GM18870 (cell line): ENCODE data around the gene LNPEP.
A peak's percentile ranks its signal among the peaks of the same experiment; 100 is the strongest.

Experiments used
- ATAC-seq: cut with Tn5 transposase; IDR thresholded peaks from one replicate; pipeline ENCODE4 v1.9.1; 2021; ENCODE audit warnings: moderate library complexity; ENCODE audit not compliant: unreplicated experiment

Gene LNPEP

DNA sequence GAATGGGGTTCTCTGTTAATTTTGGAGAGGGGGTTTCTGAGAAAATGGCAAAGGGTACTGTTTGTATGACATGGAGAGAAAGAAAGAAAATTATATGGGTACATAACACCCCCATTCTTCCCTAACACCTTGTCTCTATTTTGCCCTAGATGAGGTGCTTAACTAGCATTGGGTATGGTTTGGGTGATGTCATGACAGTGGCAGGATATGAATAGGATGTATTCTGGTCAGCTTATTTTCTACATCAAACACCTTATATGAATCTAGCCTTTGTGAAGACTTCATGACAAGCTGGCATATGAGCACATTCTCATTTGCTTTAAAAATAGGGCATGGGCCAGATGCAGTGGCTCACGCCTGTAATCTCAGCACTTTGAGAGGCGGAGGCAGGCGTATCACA, 58.6 kb downstream of the LNPEP start:
- no peak for ATAC-seq

- no peak for ATAC-seq
Observed at GRCh38 chr5:96995419-96995818, 59.5 kb downstream of the LNPEP start.

DNA sequence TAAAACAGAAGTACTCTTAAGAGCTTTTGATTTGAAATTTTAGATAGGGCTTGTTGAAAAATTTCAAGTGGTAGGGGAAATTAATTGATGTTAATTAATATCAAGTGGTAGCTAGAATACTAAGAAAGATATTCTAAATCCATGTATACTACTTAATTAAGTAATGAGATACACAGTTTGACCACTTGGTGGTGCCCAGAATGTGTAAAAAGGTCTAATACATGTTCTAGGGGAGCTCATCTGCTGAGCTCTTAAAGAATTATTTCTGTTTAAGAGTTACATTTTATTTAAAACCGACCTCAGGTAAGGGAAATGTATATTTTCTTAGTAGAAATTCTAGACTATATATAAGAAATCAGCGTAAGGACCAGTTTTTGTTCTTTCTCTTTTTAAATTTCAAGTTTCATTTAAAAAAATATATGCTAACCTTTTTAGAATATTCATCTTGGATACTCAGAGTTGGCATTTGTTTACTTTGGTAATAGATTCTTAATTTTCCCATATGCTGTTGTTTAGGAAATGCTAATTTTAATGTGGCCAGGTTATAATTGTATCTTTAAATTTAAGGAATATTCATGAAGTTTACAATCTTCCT, 61.5 kb downstream of the LNPEP start:
- no peak for ATAC-seq

DNA sequence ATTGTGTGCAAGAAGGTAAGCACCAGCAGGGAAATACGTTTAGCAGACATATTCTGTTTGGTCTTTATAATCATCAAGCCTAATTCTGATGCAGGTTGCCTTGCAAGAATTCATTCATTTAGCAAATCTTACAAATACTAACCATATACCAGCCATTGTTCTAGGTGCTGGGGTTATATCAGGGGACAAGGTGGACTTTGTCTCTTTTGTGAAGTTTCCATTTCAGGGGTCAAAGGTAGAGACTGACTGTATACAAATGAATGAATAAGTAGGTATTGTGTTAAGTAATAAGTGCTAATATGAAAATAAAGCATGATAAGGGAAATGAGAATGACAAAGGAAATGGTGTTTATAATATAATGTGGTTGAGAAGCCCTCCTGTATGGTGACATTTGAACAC, 64.0 kb downstream of the LNPEP start:
- ATAC-seq = no peak

- ATAC-seq = no peak
Observed at GRCh38 chr5:97000391-97000790, 64.5 kb downstream of the LNPEP start.

GRCh38 chr5:97002983-97003382, 67.1 kb downstream of the LNPEP start:
- ATAC-seq = no peak

DNA sequence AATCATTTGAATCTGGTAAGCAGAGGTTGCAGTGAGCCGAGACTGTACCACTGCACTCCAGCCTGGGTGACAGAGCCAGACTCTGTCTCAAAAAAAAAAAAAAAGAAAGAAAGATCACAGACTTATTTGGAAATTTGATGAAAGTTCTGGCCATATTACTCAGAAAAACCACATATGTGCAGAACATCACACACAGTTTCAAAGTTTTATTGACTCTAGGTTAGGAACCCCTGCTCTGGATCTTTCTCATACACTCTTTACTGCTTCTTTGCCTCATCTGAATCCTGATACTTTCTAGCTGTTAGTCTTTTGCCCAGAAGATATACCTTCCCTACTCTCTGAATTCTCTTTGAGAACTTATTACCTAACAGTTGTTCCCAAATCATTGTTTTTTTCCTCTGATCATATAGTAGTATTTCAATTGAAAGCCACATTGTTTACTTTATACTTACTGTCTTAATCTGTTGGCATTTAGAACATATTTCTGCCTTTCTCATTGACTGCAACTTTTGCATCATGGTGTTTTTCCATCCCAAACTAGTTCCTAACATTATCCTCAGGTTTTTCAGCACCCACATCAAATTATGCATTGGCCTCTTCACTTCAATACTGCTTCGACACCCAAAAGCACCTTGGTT, 68.7 kb downstream of the LNPEP start:
- no peak for ATAC-seq

DNA sequence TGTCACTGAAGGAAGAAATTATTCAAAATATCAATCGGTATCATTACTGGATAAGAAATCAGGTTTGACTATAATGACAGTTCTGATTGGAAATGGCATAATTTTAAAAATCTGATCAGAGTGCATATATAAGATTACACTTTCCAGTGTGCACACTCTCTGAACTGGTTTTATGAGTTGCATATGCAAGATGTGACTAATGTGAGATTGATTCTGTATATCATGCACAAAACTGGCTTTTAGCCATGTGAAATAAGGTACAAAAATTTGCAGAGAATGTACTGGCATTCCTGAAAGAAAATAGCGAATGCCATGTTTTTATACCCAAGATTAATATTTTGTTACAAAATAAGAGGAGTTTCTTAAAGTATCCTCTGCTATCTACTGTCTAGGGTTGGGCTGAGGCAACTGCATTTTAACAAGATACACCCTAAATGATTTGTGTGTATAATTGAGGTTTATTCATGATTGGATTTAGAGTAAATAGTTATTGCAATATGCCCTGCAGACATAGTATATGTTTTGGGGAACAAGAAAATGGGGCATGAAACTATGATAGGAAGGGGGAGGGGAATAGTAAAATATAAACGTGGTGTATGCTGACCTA, 70.7 kb downstream of the LNPEP start:
- no peak for ATAC-seq

DNA sequence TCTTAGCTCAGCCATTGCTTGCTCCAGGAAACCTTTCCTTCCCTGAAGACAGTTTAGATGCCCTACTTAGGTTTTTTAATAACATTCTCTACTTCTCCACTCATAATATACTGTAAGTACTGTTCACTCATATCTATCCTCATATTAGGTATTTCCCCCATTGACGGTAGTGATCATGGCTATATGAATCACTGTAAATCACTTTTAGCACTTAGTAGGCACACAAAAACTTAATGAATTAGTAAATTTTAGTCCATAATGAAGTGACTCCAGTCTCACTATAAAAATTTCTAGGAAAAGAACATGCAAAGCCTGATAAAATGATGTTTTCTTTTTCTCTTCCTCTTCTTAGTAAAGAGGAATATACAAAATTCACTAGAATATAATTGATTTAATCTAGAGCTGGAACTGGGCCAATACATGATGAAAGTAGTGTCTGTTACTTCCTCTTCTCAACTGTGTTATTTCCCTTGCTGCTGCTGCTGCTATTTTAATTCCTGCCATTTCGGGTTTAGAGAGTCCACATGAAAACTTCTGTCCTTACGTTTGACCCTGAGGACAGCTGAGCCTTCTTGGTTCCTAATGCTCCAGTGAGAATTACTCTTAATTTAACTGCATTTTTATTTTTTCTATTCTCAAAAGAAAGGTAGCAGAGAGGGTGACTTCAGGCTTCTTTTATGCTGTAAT, 73.5 kb downstream of the LNPEP start:
- peak; percentile 57 for ATAC-seq

GRCh38 chr5:97009921-97010320, 74.0 kb downstream of the LNPEP start:
- no peak for ATAC-seq

DNA sequence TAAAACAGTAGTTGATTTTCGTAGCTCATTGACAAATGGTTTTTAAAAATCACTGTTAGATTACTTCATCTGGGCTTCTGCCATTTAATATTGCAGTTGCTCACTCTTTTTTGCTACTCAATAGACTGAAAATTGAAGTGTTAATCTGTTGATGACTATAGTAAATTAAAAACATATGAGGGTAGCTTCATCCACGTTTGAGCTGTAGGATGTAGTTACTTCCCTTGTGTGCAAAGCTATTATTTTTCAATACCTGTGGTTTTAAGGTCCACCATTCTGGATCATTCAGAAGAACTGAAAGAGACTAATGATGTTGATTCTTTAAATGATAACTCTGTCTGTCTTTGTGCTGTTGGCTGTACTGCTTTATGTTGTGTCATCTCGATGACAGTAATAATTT, 74.7 kb downstream of the LNPEP start:
- no peak for ATAC-seq

DNA sequence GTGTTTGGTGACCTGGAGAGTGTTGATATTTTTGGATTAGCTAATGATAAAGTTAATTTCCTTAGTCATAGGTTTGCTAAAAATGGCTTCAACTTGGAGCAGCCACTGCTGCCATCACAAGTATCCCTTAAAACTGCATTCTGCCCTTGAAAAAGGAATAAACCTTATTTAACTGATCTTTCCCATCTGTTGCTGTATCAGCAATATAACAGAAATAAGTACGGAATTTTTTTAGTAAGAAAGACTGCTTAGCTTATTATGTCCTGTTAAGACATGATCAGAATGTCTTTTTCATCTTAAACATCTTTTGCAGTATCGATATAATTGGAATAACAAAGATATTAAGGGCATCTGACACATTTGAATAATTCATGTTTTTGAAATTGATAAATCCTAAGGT, 75.7 kb downstream of the LNPEP start:
- no peak for ATAC-seq

GRCh38 chr5:97019435-97020117, 83.7 kb downstream of the LNPEP start:
- no peak for ATAC-seq

- no peak for ATAC-seq
Observed at GRCh38 chr5:97021416-97021815, 85.5 kb downstream of the LNPEP start.

- no peak for ATAC-seq
Observed at GRCh38 chr5:97022898-97023297, 87.0 kb downstream of the LNPEP start.

DNA sequence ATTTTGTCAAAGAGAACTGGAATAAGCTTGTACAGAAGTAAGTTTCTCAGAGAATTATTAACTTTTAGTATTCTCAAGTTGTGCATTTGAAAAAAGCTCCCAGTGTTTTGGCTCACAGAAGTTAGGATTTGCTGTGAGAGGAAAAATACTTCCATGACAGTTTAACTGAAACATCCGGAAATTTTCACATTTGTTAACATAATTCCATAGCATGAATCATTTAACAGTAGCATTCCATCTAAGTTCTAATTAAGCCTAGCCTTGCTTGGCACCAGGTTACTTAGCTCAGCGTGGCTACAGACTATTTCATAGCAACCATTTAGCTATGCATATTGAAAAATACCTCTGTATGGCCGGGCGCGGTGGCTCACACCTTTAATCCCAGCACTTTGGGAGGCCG, 90.8 kb downstream of the LNPEP start:
- ATAC-seq = no peak

- ATAC-seq = no peak
Observed at GRCh38 chr5:97037819-97038218, 101.9 kb downstream of the LNPEP start.

DNA sequence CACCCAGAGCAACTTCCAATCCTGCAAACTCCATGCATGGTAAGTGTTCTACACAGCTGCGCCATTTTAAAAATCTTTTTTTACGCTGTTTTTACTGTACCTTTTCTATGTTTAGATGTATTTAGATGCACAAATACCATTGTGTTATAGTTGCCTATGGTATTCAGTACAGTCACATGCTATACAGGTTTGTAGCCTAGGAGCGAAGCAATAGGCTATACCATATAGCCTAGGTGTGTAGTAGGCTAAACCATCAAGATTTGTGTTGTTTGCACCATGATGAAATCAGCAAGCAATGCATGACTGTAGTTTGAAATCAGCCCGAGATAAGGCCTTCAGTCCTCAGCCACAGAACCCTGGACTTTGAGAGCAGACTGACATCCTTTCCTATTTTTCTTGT, 105.4 kb downstream of the LNPEP start:
- no peak for ATAC-seq

- no peak for ATAC-seq
Observed at GRCh38 chr5:97042996-97043395, 107.1 kb downstream of the LNPEP start.

DNA sequence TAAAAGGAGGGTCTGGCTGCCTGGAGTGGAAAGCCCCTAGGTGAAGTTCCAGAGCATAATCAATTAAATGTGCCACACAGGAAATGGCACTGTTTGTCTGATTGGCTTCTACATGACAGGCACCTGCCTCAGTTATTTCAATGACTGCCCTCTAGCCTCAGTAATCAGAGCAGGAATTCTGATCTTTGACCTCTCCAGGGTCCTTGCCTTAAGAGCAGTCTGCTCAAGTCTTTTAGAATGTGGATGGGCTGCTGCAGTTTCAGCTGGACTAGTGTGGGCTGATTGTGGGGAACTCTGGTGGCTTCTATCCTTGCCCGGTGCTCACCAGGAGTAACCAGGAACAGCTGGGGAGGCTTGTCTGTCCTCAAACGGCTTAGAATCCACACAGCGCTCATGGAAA, 107.6 kb downstream of the LNPEP start:
- no peak for ATAC-seq

DNA sequence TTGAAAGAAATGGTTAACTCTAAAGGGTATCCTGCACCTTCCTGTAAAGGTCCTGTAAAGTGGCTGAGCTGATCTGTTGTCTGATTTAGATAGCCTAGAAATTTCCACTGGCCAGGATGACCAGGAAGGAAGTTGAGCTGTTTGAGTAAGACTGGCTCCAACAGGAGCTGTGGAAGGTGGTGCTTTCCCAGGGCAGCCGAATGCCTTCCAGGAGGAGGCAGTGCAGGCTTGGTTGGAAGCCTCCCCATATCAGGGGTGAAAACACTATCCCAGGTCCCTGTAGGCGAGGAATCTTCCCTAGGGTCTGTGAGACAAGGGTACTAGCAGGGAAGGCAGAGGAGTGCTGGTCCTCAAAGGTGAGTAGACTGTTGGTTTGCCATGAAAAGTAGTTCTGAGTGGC, 108.2 kb downstream of the LNPEP start:
- ATAC-seq = no peak
